ENCODE data around the gene IFNK. TPM values are rescaled to one million over a fixed set of nuclear protein-coding genes. Genes with fewer than 3 reads are reported as not detected.

The IFNK gene
- total and polyA plus RNA-seq, 2 experiments from 2014 or later = not detected

DNA sequence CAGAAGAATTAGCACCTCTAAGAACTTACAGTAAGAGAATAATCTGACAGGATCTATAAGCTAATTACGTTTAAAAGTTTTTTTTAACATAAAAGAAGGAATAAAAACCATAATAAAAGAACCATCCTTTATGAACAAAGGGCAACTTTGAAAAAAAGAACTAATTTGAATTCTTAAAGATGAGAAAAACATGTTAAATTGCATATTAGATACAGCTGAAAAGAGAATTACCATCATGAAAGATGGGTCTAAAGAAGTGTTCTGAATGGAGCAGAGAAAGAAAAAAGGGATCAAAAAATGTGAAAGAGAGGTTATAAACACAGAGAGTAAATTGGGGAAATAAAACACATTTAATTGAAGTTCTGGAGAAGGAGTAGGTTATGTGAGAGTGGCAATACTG, 45.8 kb upstream of the IFNK start (continued):
- TF ChIP-seq, protein P1, sequence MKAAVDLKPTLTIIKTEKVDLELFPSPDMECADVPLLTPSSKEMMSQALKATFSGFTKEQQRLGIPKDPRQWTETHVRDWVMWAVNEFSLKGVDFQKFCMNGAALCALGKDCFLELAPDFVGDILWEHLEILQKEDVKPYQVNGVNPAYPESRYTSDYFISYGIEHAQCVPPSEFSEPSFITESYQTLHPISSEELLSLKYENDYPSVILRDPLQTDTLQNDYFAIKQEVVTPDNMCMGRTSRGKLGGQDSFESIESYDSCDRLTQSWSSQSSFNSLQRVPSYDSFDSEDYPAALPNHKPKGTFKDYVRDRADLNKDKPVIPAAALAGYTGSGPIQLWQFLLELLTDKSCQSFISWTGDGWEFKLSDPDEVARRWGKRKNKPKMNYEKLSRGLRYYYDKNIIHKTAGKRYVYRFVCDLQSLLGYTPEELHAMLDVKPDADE (IDR thresholded peaks at IDR 0.05) = no peak
- no peak for TF ChIP-seq ZNF331 (CRISPR knock-in tag; IDR thresholded peaks at IDR 0.05; ENCODE audit: low read depth)

GRCh38 chr9:27482709-27483108, 41.4 kb upstream of the IFNK start:
- peaks cover 4% of the 10 kb centered on the region; the same call in 1 of the 2 replicates for H3K4me1 ChIP-seq (ENCODE audit: insufficient read depth)
- peaks cover 3% of the 10 kb centered on the region; the same call in 1 of the 2 replicates for H3K36me3 ChIP-seq (ENCODE audit: insufficient read depth)
- H3K9me3 Mint-ChIP-seq = peaks cover 19% of the 10 kb centered on the region
- H3K4me3 ChIP-seq = no peak overlapping the region
- H3F3A ChIP-seq (replicated peaks; ENCODE audit: low read depth) = no peaks in the 10 kb centered on the region
- no peak for DNase-seq (ENCODE audit: low spot score)
- ATAC-seq = no peak
- H3K4me1 Mint-ChIP-seq = peaks cover 17% of the 10 kb centered on the region
- H3K79me2 ChIP-seq (replicated peaks; ENCODE audit: insufficient read depth) = no peaks in the 10 kb centered on the region; the same call in 1 of the 2 replicates
- no peak overlapping the region for H2AFZ ChIP-seq
- H3K27ac ChIP-seq (ENCODE audit: low read depth) = no peak overlapping the region
- no peak overlapping the region for H3K4me3 Mint-ChIP-seq
- H3K36me3 Mint-ChIP-seq (ENCODE audit: low read depth) = peaks cover 47% of the 10 kb centered on the region
- no peaks in the 10 kb centered on the region for H3K27me3 ChIP-seq (ENCODE audit: insufficient read depth)
- no peak overlapping the region for H3K4me2 ChIP-seq
- H3K9me2 ChIP-seq (ENCODE audit: insufficient read depth) = no peaks in the 10 kb centered on the region
- H3K27me3 Mint-ChIP-seq (ENCODE audit: insufficient read depth, low read depth, poor library complexity) = no peaks in the 10 kb centered on the region
- H4K20me1 ChIP-seq (replicated peaks; ENCODE audit: insufficient read depth) = no peaks in the 10 kb centered on the region
- H3K27ac Mint-ChIP-seq = no peak overlapping the region
- TF ChIP-seq ZNF331 (CRISPR knock-in tag; IDR thresholded peaks at IDR 0.05; ENCODE audit: low read depth) = no peak
- TF ChIP-seq EZH2phosphoT487 (IDR thresholded peaks at IDR 0.05; ENCODE audit: unreplicated experiment) = no peak
- TF ChIP-seq, protein P1 (IDR thresholded peaks at IDR 0.05) = no peak
- no peak for TF ChIP-seq EZH2 (IDR thresholded peaks at IDR 0.05; ENCODE audit: low read depth, unreplicated experiment)
- TF ChIP-seq, protein P2, sequence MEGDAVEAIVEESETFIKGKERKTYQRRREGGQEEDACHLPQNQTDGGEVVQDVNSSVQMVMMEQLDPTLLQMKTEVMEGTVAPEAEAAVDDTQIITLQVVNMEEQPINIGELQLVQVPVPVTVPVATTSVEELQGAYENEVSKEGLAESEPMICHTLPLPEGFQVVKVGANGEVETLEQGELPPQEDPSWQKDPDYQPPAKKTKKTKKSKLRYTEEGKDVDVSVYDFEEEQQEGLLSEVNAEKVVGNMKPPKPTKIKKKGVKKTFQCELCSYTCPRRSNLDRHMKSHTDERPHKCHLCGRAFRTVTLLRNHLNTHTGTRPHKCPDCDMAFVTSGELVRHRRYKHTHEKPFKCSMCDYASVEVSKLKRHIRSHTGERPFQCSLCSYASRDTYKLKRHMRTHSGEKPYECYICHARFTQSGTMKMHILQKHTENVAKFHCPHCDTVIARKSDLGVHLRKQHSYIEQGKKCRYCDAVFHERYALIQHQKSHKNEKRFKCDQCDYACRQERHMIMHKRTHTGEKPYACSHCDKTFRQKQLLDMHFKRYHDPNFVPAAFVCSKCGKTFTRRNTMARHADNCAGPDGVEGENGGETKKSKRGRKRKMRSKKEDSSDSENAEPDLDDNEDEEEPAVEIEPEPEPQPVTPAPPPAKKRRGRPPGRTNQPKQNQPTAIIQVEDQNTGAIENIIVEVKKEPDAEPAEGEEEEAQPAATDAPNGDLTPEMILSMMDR (conservative IDR thresholded peaks at IDR 0.05; ENCODE audit: low read depth in 2 of 2) = no peak
- TF ChIP-seq POLR2AphosphoS5 (IDR thresholded peaks at IDR 0.05; ENCODE audit: low read depth) = no peak
- TF ChIP-seq ZNF114 (CRISPR knock-in tag; IDR thresholded peaks at IDR 0.05) = no peak
- TF ChIP-seq JUNB (IDR thresholded peaks at IDR 0.05; ENCODE audit: unreplicated experiment) = no peak
- TF ChIP-seq STAT1 (IDR thresholded peaks at IDR 0.05; ENCODE audit: unreplicated experiment) = no peak
- no peak for TF ChIP-seq ZNF462 (CRISPR knock-in tag; IDR thresholded peaks at IDR 0.05)
- no peak for TF ChIP-seq CREB1 (CRISPR knock-in tag; IDR thresholded peaks at IDR 0.05; ENCODE audit: low read depth)
- TF ChIP-seq NANOG (IDR thresholded peaks at IDR 0.05; ENCODE audit: borderline replicate concordance) = no peak
